HG03196 (cell line): ENCODE measurements around the gene RGS14.

Experiments used
- ATAC-seq: cut with Tn5 transposase; IDR thresholded peaks from one replicate; pipeline ENCODE4 v1.9.1; 2021; ENCODE audit not compliant: unreplicated experiment

RGS14 gene

DNA sequence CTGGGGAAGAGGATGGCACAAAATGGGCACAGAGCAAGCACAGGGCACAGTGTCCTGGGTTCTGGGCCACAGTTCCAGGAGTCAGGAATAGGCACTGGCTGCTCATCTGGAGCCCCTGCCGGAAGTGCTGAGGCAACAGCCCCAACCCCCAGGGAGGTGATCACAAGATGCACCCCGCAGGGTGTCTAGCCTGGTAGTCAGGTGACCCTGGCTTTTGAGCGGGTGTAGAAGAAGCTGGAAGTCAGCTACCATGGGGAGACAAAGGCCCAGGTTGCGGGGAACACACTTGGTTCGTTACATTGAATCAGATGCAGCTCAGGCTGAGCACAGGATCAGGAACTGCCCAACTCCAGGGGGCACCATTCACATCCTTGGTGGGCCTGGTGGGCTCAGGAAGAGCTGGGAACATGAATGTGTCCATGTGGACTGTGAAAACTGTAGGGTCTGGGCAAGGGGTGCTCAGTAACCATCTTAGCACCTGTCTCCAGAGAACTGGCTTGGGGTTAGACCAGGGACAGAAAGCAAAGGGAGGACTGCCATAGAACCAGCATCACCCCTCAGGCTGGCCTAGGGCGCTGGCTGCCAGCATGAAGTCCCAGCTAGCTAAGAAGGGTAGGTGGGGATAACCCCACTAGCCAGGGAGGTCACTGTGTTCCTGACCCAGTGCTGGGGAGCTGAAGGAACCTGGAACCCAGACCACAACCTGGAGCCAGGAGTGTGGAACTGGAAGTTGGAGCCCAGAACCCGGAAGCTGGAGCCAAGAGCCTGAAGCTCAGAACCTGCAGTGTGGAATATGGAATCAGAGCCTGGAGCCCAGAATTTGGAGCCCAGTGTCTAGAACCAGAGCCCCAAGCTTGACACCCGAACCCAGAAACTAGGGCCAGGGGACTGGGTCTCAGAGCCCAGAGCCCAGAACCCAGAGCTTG is 20.4 kb downstream of the RGS14 start:
- ATAC-seq, result no peak

DNA sequence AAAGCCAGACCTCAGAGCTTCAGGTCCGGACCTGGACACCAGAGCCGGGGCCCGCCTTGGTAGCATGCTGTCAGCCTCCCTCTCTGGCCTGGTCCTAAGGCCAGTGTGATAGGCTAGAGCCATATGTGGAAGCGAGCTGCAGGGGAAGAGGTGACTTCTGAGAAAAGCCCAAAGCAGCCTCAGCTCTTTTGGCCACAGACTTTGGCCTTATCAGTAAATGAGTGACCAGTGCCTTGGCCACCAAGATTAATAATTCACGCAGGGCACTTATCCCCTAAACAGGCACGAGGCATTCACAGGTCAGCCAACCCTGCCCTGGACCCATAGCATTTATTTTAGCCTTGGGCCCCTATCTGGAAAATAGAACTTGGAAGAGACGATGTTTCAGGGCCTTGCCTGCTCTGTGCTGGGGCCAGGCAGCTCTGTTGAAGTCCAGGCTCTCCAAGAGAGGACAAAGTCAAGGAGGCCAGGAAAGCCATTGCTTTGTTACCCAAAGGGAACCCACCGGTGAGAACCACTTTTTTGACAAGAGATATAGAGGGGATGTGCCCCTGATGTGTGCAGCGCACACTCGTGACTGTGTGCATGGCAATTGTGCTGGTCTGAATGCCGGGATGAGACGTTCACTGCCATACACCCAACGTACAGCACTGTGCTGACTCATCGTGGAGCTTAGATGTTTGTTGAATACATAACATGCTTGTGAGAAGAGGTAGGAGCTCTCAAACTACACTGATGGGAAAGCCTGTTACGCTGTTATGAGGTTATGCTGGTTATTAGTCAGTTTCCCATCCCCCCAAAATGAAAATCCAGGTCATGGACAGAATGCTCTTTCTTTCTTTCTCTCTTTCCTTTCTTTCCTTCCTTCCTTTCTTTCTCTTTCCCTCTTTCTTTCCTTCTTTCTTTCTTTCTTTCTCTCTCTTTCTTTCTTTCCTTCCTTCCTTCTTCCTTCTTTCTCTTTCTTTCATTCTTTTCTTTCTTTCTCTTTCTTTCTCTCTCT is 21.5 kb downstream of the RGS14 start:
- peak; percentile 46 for ATAC-seq

DNA sequence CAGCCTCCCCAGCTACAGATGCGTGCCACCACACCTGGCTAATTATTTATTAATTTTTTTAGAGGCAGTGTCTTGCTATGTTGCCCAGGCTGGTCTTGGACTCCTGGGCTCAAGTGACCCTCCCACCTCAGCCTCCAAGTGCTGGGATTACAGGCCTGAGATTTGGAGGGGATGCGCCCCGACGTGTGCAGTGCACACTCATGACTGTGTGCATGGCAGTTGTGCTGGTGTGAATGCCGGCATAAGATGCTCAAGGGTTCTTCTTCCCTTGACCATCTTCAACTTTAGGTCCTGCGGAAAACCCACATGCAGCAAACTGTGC is 23.0 kb downstream of the RGS14 start:
- no peak for ATAC-seq

GRCh38 chr5:177382423-177383029 is 24.8 kb downstream of the RGS14 start:
- ATAC-seq, result no peak

GRCh38 chr5:177383181-177383580 is 25.5 kb downstream of the RGS14 start:
- no peak for ATAC-seq

- ATAC-seq, result no peak
Observed at GRCh38 chr5:177384134-177384533, 26.4 kb downstream of the RGS14 start, which contains the start of gene SLC34A1. SLC34A1 (plus strand) TSS chr5:177384434; CDS start chr5:177385742, 1,308 bp downstream.

GRCh38 chr5:177385720-177386119 is 28.0 kb downstream of the RGS14 start:
- ATAC-seq, result no peak

DNA sequence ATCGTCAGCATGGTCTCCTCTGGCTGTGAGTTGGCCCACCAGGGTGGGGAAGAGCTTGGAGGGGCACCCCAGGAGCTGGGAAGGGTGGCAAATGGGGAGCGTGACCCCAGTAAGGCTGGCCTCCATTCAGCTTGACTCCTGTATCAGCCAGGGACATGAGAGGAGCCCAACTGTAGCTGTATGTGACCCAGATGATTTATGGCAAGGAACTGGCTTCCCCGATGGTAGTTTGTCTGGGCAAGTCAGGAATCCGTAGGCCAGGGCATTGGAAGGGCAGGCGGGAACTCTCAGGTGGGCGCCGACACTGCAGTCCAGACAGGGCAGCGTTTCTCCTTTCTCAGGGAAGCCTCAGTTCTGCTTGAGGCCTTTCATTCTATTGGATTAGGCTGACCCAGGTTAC is 28.8 kb downstream of the RGS14 start:
- ATAC-seq, result no peak

DNA sequence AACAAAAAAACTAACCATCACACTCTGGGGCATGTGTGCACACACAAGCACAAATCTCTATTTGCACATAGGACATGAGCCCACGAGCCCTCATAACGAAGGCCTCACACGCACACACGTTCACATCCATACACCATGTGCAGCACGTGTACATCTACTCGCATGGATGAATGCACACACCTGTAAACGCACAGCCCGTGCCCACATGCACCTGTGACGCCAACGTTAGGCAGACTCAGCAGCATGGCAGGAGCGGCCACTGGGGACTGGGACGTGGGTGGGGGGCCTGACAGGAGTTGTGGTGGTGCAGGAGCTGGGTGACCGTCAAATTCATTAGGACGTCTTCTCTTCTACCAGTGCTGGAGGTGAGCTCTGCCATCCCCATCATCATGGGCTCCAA is 29.7 kb downstream of the RGS14 start:
- ATAC-seq, result no peak

GRCh38 chr5:177388521-177389052 is 30.9 kb downstream of the RGS14 start:
- ATAC-seq, result no peak

GRCh38 chr5:177389241-177390169 is 31.8 kb downstream of the RGS14 start:
- ATAC-seq, result peak; percentile 28

GRCh38 chr5:177390363-177391300 is 32.9 kb downstream of the RGS14 start:
- ATAC-seq, result peak; percentile 59

DNA sequence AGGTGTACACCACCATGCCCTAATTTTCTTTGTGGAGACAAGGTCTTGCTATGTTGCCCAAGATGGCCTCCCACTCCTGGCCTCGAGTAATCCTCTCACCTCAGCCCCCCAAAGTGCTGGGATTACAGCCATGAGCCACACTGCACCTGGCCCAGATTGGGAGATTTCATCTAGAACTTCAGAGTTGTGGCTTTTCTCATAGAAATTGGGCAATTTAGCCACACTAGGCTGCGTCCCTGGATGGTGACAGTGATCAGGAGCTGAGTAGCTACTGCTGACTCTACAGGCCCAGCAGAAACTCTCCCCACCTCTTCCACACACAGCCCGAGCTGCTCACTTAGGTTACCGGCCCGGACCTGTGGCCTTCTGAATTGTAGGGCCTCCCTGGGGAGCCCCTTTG is 35.0 kb downstream of the RGS14 start:
- ATAC-seq, result no peak

- no peak for ATAC-seq
Observed at GRCh38 chr5:177393206-177393765, 35.6 kb downstream of the RGS14 start.

- no peak for ATAC-seq
Observed at GRCh38 chr5:177393990-177394389, 36.3 kb downstream of the RGS14 start.

DNA sequence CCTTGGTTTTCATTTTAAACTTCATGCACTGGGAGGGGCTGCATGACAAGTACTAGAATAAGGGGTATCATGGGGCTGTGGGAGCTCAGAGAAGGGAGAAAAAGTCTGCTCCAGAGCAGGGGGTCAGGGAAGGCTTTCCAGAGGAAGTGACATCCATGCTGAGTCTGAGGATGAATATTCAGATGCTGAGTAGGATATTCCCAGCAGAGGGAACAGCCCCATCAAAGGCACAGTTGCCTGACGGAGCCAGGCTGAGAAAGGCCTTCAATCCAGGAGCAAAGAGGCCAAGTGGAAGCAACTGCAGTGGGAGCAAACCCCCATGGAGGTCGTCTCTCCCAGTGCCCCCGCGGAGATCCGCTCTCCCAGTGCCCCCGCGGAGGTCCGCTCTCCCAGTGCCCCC is 38.4 kb downstream of the RGS14 start:
- no peak for ATAC-seq

GRCh38 chr5:177396807-177397206 is 39.1 kb downstream of the RGS14 start:
- no peak for ATAC-seq

DNA sequence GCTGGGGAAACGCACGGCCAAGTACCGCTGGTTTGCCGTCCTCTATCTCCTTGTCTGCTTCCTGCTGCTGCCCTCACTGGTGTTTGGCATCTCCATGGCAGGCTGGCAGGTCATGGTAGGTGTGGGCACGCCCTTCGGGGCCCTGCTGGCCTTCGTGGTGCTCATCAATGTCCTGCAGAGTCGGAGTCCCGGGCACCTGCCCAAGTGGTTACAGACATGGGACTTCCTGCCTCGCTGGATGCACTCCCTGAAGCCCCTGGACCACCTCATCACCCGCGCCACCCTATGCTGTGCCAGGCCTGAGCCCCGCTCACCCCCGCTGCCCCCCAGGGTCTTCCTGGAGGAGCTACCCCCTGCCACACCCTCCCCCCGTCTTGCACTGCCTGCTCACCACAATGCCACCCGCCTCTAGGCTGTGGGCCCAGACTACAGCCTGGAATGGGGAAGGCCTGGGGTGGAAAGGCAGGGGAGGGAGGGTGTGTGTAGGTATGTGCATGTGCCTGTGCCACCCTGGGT is 40.2 kb downstream of the RGS14 start:
- ATAC-seq, result no peak
